ENCODE measurements around the gene MYF5. TPM values are rescaled to one million over a fixed set of nuclear protein-coding genes. Genes with fewer than 3 reads are reported as not detected.

The MYF5 gene
- total RNA-seq, 1 donor from 2014 or later: not detected

- no peak overlapping the region for H3K27ac Mint-ChIP-seq (ENCODE audit: unreplicated experiment)
- no peaks in the 10 kb centered on the region for H3K4me1 Mint-ChIP-seq (ENCODE audit: unreplicated experiment)
- H3K36me3 Mint-ChIP-seq (ENCODE audit: low read depth, unreplicated experiment): no peaks in the 10 kb centered on the region
- H3K4me3 Mint-ChIP-seq (ENCODE audit: unreplicated experiment): no peak overlapping the region
- no peak for DNase-seq (ENCODE audit: low spot score)
- no peaks in the 10 kb centered on the region for H3K9me3 Mint-ChIP-seq (ENCODE audit: unreplicated experiment)
- TF ChIP-seq CTCF (IDR thresholded peaks at IDR 0.05; ENCODE audit: unreplicated experiment): no peak
- no peaks in the 10 kb centered on the region for H3K27me3 Mint-ChIP-seq (ENCODE audit: unreplicated experiment)
These were observed 49.5 kb downstream of the MYF5 start for GRCh38 chr12:80766210-80766609.

GRCh38 chr12:80766897-80767296, 50.2 kb downstream of the MYF5 start:
- no peaks in the 10 kb centered on the region for H3K4me1 Mint-ChIP-seq (ENCODE audit: unreplicated experiment)
- no peaks in the 10 kb centered on the region for H3K27me3 Mint-ChIP-seq (ENCODE audit: unreplicated experiment)
- no peak overlapping the region for H3K4me3 Mint-ChIP-seq (ENCODE audit: unreplicated experiment)
- no peaks in the 10 kb centered on the region for H3K9me3 Mint-ChIP-seq (ENCODE audit: unreplicated experiment)
- no peaks in the 10 kb centered on the region for H3K36me3 Mint-ChIP-seq (ENCODE audit: low read depth, unreplicated experiment)
- H3K27ac Mint-ChIP-seq (ENCODE audit: unreplicated experiment): no peak overlapping the region
- no peak for TF ChIP-seq CTCF (IDR thresholded peaks at IDR 0.05; ENCODE audit: unreplicated experiment)
- DNase-seq (ENCODE audit: low spot score): no peak

Other genes with a start within 250 kb of the MYF5 start
- 0.31 TPM for gene MYF6, start 9.3 kb upstream of the MYF5 start, total RNA-seq (ENCODE audit: unreplicated experiment)
- 34.0 TPM for gene LIN7A, start 221.0 kb downstream of the MYF5 start, total RNA-seq (ENCODE audit: unreplicated experiment)